ENCODE measurements around the gene MLLT3.

- TF ChIP-seq POLR2A (IDR thresholded peaks at IDR 0.05; ENCODE audit: low read depth, low read length): no peak
- no peak for TF ChIP-seq SPI1 (IDR thresholded peaks at IDR 0.05; ENCODE audit: low read depth, low read length)
- TF ChIP-seq POLR2AphosphoS5 (IDR thresholded peaks at IDR 0.05; ENCODE audit: low read depth, low read length): no peak
- no peak for TF ChIP-seq TAF1 (IDR thresholded peaks at IDR 0.05; ENCODE audit: low read depth, low read length)
- no peak for TF ChIP-seq PAX5 (IDR thresholded peaks at IDR 0.05; ENCODE audit: insufficient read depth, low read length, severe bottlenecking)
- TF ChIP-seq POU2F2 (IDR thresholded peaks at IDR 0.05; ENCODE audit: low read depth, low read length): no peak
Measured at GRCh38 chr9:20419533-20419932, 202.8 kb downstream of the MLLT3 start.
